ENCODE data around the gene ZC3H7B.
"Not testable (repeated sequence)": the region's sequence is repeated elsewhere in the genome, so short reads cannot be mapped to it uniquely, and the experiment has no call there.

DNA sequence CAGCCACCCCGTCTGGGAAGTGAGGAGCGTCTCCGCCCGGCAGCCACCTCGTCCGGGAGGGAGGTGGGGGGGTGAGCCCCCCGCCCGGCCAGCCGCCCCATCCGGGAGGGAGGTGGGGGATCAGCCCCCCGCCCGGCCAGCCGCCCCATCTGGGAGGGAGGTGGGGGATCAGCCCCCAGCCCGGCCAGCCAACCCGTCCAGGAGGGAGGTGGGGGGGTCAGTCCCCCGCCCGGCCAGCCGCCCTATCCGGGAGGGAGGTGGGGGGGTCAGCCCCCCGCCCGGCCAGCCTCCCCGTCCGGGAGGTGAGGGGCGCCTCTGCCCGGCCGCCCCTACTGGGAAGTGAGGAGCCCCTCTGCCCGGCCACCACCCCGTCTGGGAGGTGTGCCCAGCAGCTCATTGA lies 6.5 kb upstream of the ZC3H7B start:
- not testable (repeated sequence) for TF ChIP-seq SIN3A (IDR thresholded peaks at IDR 0.05; ENCODE audit: low read depth); SP1 (IDR thresholded peaks at IDR 0.05; ENCODE audit: low read depth); POLR2A (IDR thresholded peaks at IDR 0.05; ENCODE audit: borderline replicate concordance, extremely low read depth, insufficient read depth, insufficient read length); POLR2AphosphoS5 (IDR thresholded peaks at IDR 0.05; ENCODE audit: low read depth, low read length); ELF1 (IDR thresholded peaks at IDR 0.05; ENCODE audit: borderline replicate concordance, low read depth); ZNF274 (IDR thresholded peaks at IDR 0.05; ENCODE audit: low read depth, low read length)
- TF ChIP-seq, protein P1, sequence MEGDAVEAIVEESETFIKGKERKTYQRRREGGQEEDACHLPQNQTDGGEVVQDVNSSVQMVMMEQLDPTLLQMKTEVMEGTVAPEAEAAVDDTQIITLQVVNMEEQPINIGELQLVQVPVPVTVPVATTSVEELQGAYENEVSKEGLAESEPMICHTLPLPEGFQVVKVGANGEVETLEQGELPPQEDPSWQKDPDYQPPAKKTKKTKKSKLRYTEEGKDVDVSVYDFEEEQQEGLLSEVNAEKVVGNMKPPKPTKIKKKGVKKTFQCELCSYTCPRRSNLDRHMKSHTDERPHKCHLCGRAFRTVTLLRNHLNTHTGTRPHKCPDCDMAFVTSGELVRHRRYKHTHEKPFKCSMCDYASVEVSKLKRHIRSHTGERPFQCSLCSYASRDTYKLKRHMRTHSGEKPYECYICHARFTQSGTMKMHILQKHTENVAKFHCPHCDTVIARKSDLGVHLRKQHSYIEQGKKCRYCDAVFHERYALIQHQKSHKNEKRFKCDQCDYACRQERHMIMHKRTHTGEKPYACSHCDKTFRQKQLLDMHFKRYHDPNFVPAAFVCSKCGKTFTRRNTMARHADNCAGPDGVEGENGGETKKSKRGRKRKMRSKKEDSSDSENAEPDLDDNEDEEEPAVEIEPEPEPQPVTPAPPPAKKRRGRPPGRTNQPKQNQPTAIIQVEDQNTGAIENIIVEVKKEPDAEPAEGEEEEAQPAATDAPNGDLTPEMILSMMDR (IDR thresholded peaks at IDR 0.05 in 2 of 3, conservative IDR thresholded peaks at IDR 0.05 in 1 of 3; ENCODE audit: borderline replicate concordance in 1 of 3, insufficient read depth in 1 of 3, low read depth in 2 of 3, low read length in 2 of 3), result not testable (repeated sequence)

Data from HCT116 (cell line).